Keratinocyte (primary cell): ENCODE results near the gene APMAP. TPM values are rescaled to one million over a fixed set of nuclear protein-coding genes. Genes with fewer than 3 reads are reported as not detected.

Experiments
- DNase-seq: peaks from one replicate; pipeline ENCODE4 v3.0.0-alpha.2; 2011; ENCODE audit warnings: low read depth, missing footprints, low spot score
- FAIRE-seq: peaks from 2 replicates; lab custom pipeline; 2011; peaks lifted over from hg19 to GRCh38; lab: Jason Lieb, UNC
- H2AFZ ChIP-seq: 2 replicates; pipeline ENCODE4 v1.6.0; 2012; ENCODE audit warnings: low read length, control low read depth, inconsistent platforms; ENCODE audit not compliant: control insufficient read depth
- H3K27ac ChIP-seq: 2 replicates; pipeline ENCODE4 v1.5.1; 2011; ENCODE audit warnings: low read length; ENCODE audit not compliant: control insufficient read depth, insufficient read depth
- H3K27me3 ChIP-seq: 3 replicates; pipeline ENCODE4 v1.6.0; 2011; ENCODE audit warnings: low read length; ENCODE audit not compliant: control insufficient read depth, insufficient read depth; ENCODE audit errors: extremely low read depth
- H3K36me3 ChIP-seq, 2 experiments: 2 replicates in 1 of 2; 3 replicates in 1 of 2; pipeline ENCODE4 v1.5.1; 2011; ENCODE audit warnings: low read length in 2 of 2, mild to moderate bottlenecking in 1 of 2; ENCODE audit not compliant: control insufficient read depth in 2 of 2, insufficient read depth in 2 of 2; ENCODE audit errors: extremely low read depth in 1 of 2
- H3K4me1 ChIP-seq: 3 replicates; pipeline ENCODE4 v1.5.1; 2011; ENCODE audit warnings: low read length; ENCODE audit not compliant: control insufficient read depth, insufficient read depth; ENCODE audit errors: extremely low read depth
- H3K4me2 ChIP-seq: 3 replicates; pipeline ENCODE4 v1.6.0; 2011; ENCODE audit warnings: low read depth, low read length; ENCODE audit not compliant: control insufficient read depth, insufficient read depth; ENCODE audit errors: extremely low read depth
- H3K4me3 ChIP-seq, 3 experiments: fragments of 200-600 bp in 1 of 3; sonication (generic) in 1 of 3; 2 replicates in 2 of 3; 3 replicates in 1 of 3; pipeline ENCODE4 v1.5.1; 2011 to 2016; ENCODE audit warnings: low read length in 3 of 3, mild to moderate bottlenecking in 3 of 3, control low read depth in 2 of 3, inconsistent platforms in 1 of 3, low read depth in 1 of 3, mixed read lengths in 1 of 3, mixed run types in 1 of 3, moderate library complexity in 1 of 3; ENCODE audit not compliant: control insufficient read depth in 2 of 3, insufficient read depth in 2 of 3; ENCODE audit errors: extremely low read depth in 1 of 3
- H3K79me2 ChIP-seq: 2 replicates; pipeline ENCODE4 v1.6.0; 2012; ENCODE audit warnings: low read length; ENCODE audit not compliant: control insufficient read depth, insufficient read depth
- H3K9ac ChIP-seq: 3 replicates; pipeline ENCODE4 v1.6.0; 2011; ENCODE audit warnings: low read length; ENCODE audit not compliant: control insufficient read depth, insufficient read depth; ENCODE audit errors: extremely low read depth
- H3K9me1 ChIP-seq: 3 replicates; pipeline ENCODE4 v1.6.0; 2011; ENCODE audit warnings: low read length; ENCODE audit not compliant: control insufficient read depth, insufficient read depth; ENCODE audit errors: extremely low read depth
- H3K9me3 ChIP-seq: 2 replicates; pipeline ENCODE4 v1.5.1; 2012; ENCODE audit warnings: low read depth, low read length; ENCODE audit not compliant: control insufficient read depth
- H4K20me1 ChIP-seq: 3 replicates; pipeline ENCODE4 v1.6.0; 2011; ENCODE audit warnings: low read length; ENCODE audit not compliant: control insufficient read depth, insufficient read depth; ENCODE audit errors: extremely low read depth
- EZH2 ChIP-seq: IDR thresholded peaks from one replicate; pipeline ENCODE4 v1.6.1; 2012; ENCODE audit warnings: inconsistent platforms, mild to moderate bottlenecking, low read length, moderate library complexity
- dilution Hi-C: fragments of 300-500 bp; cut with MboI; formaldehyde crosslinking; loops from one replicate; pipeline ENCODE4 v1.7.0; 2020; ENCODE audit warnings: low sequenced_read_pairs; ENCODE audit not compliant: extremely low pct_ligation_motif_present
- polyA plus RNA-seq, 5 experiments: library from polyadenylated mRNA; depleted of rRNA in 3 of 5; stranded (reverse) in 3 of 5; stranded (forward) in 1 of 5; unstranded in 1 of 5; fragments of >200 nt; gene quantifications; 1 replicate in 1 of 5; 2 replicates in 3 of 5; 3 replicates in 1 of 5; pipeline versions ENCODE4 v1.2.1 to v1.2.3, GENCODE V29; 2011 to 2012; ENCODE audit warnings: missing spikeins in 2 of 5, low read depth in 1 of 5, low replicate concordance in 1 of 5
- TF ChIP-seq, protein P1 (sequence below), 3 experiments: IDR thresholded peaks in 1 of 3; conservative IDR thresholded peaks in 1 of 3; optimal IDR thresholded peaks in 1 of 3; 2 replicates in 2 of 3; 3 replicates in 1 of 3; pipeline versions ENCODE3 to v1.5.1; 2011; ENCODE audit warnings: low read length in 3 of 3, mild to moderate bottlenecking in 3 of 3, moderate library complexity in 2 of 3, control low read depth in 1 of 3, inconsistent platforms in 1 of 3; ENCODE audit not compliant: insufficient read depth in 2 of 3; ENCODE audit errors: extremely low read depth in 1 of 3

The APMAP gene
- polyA plus RNA-seq, 1 donor (not counting 4 experiments of a cell fraction or from before 2014, with no cell fraction given): 48.9 TPM

DNA sequence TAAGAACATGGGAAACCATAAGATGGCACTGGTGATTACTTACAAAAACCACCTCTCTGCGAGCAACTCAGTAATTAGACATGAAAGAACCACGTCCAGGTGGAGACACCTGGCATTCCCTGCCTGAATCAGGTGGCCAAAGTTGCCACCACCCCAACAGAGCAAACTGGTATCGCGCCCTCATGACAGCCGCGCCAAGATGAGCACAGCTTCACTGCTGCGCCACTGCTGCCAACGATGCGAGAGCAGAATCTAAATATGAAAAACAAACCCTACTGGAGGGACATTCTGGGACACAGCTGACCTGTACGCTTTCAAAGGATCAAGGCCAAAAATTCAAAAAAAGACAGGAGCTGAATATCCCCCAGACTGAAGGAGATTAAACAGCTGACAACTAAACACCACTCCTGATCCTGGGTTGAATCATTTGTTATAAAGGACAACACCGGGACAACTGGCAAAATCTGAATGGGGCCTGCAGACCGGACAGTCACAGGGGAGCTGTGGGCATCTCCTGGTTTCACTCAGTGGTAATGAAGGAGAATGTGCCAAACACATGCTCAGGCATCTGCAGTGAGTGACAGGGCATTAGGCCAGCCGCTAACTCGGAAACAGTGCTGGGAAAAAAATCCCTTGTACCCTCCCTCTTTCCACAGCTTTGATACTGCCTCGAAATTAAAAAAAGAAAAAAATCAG lies 26.1 kb downstream of the APMAP start:
- Histone ChIP-seq H3K27me3 (no peaks in the 10 kb centered on the region), H3K9me3 (no peaks in the 10 kb centered on the region), H3K9ac (no peak overlapping the region), H3K9me1 (no peaks in the 10 kb centered on the region), H3K36me3 (peaks cover 16 to 36% of the 10 kb centered on the region in 2 experiments), H3K4me3 (no peak overlapping the region), H2AFZ (no peak overlapping the region), H4K20me1 (no peaks in the 10 kb centered on the region), H3K27ac (no peak overlapping the region), H3K4me2 (no peak overlapping the region), H3K4me1 (no peaks in the 10 kb centered on the region), H3K79me2 (no peaks in the 10 kb centered on the region)
- no peak for DNase-seq
- FAIRE-seq: no peak
- TF ChIP-seq EZH2: no peak
- TF ChIP-seq, protein P1, sequence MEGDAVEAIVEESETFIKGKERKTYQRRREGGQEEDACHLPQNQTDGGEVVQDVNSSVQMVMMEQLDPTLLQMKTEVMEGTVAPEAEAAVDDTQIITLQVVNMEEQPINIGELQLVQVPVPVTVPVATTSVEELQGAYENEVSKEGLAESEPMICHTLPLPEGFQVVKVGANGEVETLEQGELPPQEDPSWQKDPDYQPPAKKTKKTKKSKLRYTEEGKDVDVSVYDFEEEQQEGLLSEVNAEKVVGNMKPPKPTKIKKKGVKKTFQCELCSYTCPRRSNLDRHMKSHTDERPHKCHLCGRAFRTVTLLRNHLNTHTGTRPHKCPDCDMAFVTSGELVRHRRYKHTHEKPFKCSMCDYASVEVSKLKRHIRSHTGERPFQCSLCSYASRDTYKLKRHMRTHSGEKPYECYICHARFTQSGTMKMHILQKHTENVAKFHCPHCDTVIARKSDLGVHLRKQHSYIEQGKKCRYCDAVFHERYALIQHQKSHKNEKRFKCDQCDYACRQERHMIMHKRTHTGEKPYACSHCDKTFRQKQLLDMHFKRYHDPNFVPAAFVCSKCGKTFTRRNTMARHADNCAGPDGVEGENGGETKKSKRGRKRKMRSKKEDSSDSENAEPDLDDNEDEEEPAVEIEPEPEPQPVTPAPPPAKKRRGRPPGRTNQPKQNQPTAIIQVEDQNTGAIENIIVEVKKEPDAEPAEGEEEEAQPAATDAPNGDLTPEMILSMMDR (optimal IDR thresholded peaks at IDR 0.05 in 1 of 3, IDR thresholded peaks at IDR 0.05 in 1 of 3, conservative IDR thresholded peaks at IDR 0.05 in 1 of 3; ENCODE audit: extremely low read depth in 1 of 3, insufficient read depth in 2 of 3, low read length in 3 of 3): no peak
- dilution Hi-C loops: no loop called here

DNA sequence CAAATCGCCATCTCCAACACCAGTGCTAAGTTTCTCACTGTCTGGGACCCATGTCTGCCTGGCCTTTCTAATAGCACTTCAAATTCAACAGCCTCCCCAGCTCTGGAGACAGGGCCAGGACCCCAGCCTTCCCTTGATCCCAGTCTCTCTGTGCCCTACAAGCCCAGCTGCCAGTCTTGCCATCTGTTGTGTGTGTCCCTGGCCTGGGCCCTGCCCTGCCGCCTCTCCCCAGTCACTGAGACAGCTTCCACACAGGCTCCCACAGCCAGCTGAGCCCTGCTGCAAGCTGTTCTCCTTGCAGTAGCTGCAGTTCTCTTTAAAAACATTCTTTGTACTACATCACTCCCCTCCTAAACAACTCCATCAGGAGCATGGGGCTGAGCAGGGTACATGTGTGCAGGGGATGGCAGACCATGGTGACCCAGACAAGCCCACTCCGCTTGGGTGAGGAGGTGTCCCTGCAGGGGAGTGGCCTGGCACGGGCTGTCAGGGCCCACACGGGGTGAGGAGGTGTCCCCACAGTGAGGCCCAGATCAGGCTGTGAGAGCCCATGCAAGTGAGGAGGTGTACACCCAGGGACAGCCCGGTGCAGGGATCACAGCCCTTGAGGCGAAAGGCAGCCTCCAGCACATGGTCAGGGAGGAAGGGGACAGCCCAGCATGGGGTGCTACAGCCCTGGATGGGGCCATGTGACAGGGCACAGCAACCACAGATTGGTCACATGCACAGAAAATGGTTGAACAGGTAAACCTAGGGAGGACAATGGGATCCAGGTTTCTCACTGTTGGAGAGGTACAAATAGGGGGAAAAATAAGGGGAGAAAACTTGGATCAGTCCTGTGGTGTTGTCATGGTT lies 27.3 kb downstream of the APMAP start:
- Histone ChIP-seq H3K4me3 (no peak overlapping the region), H3K79me2 (no peaks in the 10 kb centered on the region), H3K27ac (no peak overlapping the region), H3K4me1 (no peaks in the 10 kb centered on the region), H2AFZ (no peak overlapping the region), H4K20me1 (no peaks in the 10 kb centered on the region), H3K36me3 (peaks cover 16 to 36% of the 10 kb centered on the region in 2 experiments), H3K9me1 (no peaks in the 10 kb centered on the region), H3K27me3 (no peaks in the 10 kb centered on the region), H3K9ac (no peak overlapping the region), H3K9me3 (no peaks in the 10 kb centered on the region), H3K4me2 (no peak overlapping the region)
- TF ChIP-seq, protein P1 (optimal IDR thresholded peaks at IDR 0.05 in 1 of 3, IDR thresholded peaks at IDR 0.05 in 1 of 3, conservative IDR thresholded peaks at IDR 0.05 in 1 of 3; ENCODE audit: extremely low read depth in 1 of 3, insufficient read depth in 2 of 3, low read length in 3 of 3): no peak
- no peak for TF ChIP-seq EZH2
- FAIRE-seq: no peak
- dilution Hi-C loops: no loop called here
- no peak for DNase-seq
